HG03064 (cell line): ENCODE data around the gene ADPRH.
"Not testable (repeated sequence)": the region's sequence is repeated elsewhere in the genome, so short reads cannot be mapped to it uniquely, and the experiment has no call there.

Source experiments
- ATAC-seq: cut with Tn5 transposase; IDR thresholded peaks from one replicate; pipeline ENCODE4 v1.9.1; 2021; ENCODE audit warnings: low read depth; ENCODE audit not compliant: unreplicated experiment

ADPRH gene

DNA sequence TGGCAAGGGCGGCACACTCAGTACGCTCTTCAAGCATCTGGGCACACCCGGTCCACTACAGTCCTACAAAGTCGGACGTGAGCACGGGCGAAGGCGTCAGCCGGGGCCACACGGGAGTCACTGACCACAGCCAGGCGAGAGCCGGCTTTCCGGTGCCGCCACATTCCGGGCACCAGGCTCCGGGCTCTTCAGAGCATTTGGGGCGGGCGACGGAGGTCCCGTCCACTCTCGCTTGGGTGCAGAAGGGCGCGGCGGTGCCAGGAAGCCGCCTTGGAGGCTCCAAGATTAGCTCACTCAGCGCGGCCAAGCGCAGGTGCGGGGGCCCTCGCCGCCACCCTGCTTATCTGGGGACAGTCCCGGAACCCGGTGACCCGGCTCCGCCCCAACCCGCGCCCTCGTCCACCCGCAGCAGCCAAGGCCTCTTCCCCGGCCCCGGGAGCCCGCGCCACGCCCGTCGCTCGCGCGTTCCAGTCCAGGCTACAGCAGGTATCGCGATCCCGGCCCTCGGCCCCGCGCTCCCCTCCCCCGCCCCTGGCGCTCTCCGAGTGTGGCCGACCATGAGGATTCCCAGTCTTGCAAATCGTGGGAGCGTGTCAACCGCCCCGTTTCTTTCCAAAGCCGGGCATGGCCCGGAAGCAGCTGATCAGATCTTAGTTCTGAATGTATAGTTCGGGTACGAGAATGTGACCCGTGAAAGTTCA lies at the start of gene ADPRH:
Gene ADPRH (plus strand): TSS at position 127 of the 701 bp plus-strand sequence. CDS start 2,678 bp downstream, outside the sequence.
- ATAC-seq, result peak; percentile 67

DNA sequence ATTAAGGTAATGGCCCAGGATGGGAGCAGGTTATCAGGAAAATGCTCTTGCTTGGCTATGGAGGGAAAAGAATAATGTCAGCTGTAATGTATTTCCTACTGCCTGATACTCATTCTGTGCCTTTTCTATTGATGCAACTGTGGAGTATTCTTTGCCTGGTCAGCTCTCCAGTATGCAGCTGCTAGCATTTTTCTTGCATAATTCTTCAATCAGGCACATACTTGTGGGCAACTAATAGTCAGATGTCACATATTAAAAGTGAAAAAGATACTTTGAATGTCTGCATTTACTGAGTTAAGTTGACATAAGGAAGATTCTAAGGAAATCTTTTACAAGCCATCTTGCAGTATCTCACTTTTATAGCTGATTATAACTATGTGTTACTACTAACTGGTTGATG lies 49.4 kb upstream of the ADPRH start:
- ATAC-seq, result no peak

DNA sequence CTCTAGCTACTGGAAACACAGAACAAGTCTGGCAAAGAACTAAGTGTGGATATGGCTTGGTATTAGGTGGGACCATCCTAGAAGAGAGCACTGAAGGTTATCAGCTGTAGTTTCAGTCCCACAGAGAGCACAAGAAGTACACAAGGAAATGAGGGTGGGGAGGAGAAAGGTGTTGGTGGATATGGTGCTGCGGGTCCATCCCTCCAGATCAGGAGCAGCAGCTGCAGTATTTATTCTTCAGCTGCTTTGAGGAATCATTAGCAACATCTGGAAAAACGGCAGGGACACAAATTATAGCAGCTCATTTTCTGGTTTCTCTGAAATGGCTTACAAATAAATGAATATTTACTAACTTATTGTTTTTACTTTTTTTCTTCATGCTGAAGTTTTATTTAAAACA lies 48.8 kb upstream of the ADPRH start:
- ATAC-seq, result no peak

DNA sequence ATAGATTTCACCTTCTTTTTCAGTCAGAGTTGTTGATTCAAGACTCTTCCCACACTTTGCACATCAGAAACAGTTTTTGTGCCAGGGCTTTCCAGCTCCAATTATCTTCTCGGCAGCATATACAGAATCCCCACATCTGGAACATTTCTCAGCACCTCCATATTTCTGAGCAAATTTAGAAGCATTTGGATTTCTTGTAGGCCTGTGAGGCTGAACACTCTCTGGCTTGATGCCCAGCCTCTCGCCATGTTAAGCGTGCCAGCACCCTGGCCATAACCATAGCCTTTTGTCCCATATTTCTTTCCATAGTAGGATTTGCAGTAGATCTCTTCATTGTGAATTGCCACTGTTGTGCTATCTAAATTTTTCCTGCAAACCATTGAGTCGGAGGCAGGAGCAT lies 48.1 kb upstream of the ADPRH start:
- no peak for ATAC-seq

DNA sequence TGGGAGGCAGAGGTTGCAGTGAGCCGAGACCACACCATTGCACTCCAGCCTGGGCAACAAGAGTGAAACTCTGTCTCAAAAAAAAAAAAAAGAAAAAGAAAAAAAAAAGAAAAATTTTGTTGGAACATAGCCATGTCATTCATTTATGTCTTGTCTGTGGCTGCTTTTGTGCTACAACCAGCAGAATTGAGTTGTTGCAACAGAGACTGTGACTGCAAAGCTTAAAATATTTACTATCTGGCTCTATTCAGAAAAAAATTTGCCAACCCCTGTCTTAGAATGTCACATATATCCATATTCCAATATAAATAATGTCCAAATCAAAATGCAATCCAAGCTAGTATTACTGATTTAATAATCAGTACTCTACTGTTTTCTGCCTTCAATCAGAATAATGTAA lies 45.0 kb upstream of the ADPRH start:
- ATAC-seq, result no peak

DNA sequence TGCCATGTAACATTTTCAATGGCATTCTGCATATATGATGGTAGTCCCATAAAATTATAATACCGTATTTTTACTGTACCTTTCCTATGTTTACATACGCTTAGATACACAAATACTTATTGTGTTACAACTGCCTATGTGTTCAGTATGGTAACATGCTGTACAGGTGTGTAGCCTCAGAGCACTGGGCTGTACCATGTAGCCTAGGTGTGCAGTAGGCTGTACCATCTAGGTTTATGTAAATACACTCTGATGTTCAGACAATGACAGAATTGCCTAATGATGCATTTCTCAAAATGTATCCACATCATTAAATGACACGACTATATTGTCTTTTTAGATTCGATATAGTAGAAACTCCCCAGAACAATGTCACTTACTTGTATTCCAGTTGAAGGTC lies 42.5 kb upstream of the ADPRH start:
- ATAC-seq, result no peak

DNA sequence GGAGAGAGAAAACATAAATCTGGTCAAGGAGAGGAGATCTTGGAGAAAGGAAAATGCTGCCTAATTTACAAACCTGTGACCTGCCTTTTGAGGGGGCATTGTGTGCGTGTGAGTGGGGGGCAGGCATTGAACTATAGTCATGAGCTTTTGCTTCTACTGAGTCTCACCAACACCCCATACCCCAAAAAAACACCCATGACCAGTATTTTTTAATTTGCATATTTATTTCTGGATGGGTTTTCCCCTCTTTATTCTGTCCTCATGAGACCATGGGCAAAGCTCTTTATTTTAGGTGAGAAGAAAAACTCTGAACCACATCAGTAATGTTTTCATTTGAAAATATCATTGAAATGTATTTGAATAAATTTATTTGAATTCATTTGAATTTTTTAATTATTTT lies 40.5 kb upstream of the ADPRH start:
- no peak for ATAC-seq

DNA sequence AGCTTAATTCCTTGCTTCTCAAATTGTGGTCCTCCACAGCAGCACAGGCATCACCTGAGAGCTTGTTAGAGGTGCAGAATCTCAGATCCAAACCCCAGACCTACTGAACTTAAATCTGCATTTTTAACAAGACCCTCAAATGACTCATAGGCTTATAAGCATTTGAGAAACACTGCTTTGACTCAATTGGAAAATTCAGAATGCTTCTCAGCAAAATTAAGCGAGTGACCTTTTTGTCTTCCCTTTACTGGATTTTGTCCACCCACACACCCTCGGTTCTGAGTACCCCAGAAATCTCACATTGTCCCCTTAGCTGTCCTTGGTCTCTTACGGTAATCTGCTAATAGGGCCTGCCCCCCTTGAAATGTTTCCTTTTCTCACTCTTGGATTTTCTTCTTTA lies 37.7 kb upstream of the ADPRH start:
- no peak for ATAC-seq

DNA sequence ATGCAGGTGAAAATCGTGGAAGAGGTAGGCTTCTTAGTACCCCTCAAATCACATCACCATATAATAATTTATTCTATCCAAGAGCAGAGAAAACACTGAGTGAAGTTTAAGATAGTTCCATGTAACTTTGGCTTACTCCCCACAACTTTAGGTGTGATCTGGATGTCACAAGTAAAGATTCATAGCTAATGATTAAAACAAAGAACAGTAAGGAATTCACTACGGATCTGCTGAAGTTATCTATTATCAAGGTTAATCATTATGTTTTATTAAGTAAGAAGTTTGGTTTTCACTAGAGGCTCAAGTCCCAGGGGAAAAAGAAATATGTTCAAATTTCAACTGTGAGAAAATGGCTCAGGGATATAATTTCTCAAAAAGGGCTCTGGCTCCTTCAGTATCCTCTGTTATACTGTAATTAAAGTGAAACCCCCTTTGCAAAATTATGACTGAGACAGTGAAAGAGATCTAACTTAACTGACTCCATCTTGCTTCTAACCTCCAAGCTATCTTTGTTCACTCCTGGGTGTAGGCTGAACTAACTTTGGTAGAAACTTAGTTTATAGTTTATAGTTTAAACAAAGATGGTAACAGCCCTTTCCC lies 37.0 kb upstream of the ADPRH start:
- ATAC-seq, result no peak

DNA sequence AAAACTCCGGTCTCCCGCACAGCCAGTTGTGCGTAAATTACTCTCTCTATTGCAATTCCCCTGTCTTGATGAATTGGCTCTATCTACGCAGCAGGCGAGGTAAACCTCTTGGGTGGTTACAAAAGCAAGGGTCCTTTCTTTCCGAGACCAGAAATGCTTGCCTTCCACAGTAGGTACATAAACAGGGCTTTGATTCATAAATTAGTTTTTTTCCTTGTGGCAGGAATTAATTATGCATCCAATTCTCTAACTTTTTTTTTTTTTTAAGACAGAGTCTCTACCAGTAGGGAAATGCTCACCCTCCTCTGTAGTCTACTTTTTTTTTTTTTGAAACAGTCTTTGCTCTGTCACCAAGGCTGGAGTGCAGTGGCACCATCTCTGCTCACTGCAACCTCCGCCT lies 36.1 kb upstream of the ADPRH start:
- ATAC-seq, result no peak

DNA sequence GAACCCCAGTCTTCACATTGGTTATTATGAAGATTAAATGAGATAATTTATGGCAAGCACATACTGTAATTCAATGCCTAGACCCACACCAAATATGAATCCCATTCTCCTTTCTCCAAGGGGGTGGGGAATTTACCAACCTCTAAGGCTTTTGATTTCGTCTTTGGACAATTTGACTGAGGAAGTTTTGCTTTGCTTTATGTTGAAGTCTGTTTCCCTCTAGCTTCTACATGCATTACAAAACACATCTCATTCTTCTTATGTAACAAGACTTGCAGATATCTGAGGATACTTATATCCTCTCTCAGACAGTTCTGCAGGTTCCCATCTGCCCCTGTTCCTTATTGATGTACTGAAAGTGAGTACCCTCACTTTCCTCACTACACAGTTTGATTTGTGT lies 32.1 kb upstream of the ADPRH start:
- ATAC-seq, result no peak

DNA sequence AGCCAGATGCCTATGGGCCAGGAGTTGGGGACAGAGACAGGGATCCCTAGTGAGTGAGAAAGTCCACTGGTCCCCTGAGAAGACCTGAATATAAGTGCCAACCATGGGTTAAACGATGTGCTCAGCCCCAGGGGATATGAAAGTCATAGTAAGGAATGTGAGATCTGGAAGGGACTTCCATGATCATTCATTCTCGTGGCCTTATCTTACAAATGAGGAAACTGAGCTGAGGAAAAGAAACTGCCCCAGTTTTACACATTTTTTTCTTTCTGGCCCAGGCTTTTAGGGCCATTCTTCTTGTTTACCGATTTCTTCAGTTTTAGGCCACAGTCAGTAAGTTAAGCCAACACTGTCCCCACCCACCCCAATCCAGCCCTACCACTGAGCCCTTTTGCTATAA lies 31.0 kb upstream of the ADPRH start:
- ATAC-seq, result no peak

DNA sequence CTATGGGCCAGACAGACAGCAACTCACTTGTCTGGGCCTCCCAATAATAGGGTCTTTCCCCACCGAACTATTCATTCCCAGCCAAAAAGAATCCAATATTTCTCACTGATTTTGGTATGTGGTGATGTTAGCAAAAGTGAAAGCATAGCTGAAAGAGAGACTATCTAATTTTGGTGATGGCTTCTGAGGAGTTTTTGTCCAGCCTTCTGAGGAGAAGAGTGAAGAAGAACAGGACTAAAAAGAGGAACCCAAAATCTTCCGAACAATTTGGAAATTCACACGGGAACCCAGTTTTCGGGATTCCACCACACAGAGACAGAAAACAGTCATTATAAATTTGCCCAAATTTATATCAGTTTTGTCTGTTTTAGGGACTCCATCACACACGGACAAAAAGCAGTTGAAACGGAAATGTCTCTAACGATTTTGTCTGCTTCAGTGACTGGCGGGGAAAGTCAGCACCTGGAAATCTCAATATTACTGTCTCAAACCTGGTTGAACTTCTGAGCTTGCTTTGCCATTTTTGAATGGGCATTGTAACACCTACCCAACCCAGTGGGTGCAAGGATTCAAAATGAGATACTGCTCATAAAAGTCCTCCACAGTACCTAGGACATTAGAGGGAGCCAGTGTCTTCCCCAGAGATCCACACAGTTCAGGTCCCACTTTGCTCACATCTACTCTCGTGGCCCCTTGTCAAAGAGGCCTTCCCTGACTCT lies 28.9 kb upstream of the ADPRH start:
- ATAC-seq, result peak; percentile 45

DNA sequence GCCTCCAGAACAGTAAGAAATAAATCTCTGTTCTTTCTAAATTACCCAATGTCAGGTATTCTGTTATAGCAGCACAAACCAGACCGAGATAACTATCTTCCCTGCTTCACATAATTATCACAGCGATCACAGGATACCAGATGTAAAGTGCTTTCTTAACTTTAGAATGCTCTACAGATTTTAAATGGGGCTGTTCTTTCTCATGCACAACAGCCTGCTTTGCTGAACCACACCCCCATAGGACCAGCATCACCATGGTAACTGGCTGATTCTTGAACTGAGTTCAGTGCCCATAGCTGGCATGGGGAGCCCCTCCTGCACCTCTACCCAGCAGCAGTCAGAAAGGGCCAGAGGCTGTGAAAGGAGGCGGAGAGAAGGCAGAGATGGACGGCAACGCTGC lies 27.7 kb upstream of the ADPRH start:
- ATAC-seq, result no peak

DNA sequence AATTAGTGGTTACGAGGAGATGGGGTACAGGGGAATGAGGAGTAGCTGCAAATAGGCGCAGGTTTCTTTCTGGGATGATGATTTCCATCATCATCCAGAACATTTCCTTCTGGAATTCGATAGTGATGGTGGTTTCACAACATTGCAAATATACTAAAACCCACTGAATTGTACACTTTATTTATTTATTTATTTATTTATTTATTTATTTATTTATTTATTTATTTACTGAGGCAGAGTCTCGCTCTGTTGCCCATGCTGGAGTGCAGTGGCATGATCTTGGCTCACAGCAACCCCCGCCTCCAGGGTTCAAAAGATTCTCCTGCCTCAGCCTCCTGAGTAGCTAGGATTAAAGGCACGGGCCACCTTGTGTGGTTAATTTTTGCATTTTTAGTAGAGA lies 26.4 kb upstream of the ADPRH start:
- ATAC-seq, result not testable (repeated sequence)

DNA sequence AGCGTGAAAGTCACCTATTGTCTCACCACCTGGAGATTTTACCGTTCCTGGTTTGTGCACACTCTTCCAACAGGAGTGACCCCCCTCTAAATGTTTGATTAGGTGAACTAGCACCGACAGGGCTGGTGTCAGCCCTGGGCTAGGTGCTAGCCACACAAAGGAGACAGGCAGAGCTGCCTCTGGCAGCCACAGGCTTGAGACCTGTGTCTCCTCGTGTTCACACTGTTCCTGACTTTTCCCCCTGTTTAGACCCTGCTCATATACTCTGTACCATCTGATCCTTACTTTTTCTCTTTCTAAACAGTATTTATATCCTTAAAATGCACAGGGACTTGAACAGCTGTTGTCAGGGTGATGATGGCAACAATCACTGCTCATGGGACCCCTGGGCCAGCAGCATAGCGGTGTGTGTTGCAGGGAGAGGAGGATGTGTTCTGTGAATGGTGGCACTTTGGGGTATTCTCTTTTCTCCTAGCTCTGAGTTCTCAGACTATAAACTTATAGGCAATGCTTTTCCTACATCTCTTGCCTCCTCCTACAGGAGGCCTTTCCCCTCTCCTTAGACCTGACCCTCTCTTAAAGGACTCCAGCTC lies 25.4 kb upstream of the ADPRH start:
- ATAC-seq, result no peak

DNA sequence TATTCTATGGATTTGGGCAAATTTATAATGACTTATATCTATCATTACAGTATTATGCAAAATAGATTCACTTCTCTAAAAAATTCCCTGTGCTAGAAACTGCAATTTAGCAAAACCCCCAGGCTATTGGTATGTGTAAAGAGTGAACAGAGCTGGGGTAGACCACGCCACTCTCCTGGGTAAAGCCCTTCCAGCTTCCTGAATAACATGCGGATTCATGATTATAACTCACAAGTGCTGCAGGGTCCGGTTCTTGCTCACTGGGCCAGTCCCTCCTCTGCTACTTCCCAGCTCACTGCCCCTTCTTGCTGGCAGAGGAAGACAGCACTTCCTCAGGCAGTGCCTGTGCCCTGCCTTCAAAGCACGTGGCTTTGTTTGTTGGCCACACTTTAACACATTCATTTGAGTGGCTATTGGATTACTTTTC lies 24.0 kb upstream of the ADPRH start:
- no peak for ATAC-seq

DNA sequence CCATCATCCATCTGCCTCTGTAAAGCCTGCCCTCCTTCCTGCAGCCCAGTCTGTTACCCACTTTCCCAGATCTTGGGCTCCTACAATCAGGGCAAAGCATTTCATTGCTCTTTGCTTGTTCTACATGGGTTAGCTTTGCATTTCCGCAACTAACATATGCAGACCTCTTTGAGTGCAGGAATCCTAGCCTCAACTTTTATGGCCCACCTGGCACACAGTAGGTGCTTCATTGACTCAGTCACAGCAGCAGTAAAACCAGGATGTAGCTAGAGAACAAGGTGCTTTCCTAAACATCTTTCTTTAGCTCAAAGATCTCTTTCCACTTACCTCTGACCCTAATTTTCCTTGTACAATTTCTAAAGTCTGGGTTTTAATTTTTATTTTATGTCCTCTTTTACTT lies 23.4 kb upstream of the ADPRH start:
- ATAC-seq, result no peak

DNA sequence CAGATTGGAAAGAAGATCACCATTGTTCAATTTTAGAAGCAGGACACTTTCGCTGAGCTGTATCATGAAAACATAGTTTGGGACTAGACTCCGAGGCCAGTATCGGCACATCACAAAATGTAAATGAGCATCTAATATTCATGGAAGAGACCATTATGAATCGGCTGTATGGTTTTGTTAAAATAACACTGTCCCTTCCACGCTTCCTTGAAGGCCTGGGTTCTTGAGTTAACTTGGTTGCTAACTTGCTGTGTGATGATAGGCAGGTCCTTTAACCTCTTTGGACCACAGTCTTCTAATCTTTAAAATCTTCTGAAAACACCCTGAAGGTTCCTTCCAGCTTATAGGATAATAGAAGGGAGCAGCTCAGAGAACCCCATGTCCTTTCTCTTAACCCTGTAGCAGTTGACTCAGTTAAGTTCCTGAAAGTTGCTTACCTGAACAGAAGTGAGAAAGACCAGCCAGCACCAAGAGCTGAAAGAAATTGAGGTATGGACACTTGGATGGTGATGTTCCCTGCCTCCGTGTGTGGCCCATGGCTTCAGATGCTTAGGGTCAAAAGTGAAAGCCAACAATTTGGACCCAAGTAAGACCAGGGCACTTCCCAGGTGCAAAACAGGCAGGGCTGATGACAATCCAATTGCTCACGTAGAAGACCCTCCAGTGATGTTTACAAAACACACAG lies 22.0 kb upstream of the ADPRH start:
- ATAC-seq, result no peak

DNA sequence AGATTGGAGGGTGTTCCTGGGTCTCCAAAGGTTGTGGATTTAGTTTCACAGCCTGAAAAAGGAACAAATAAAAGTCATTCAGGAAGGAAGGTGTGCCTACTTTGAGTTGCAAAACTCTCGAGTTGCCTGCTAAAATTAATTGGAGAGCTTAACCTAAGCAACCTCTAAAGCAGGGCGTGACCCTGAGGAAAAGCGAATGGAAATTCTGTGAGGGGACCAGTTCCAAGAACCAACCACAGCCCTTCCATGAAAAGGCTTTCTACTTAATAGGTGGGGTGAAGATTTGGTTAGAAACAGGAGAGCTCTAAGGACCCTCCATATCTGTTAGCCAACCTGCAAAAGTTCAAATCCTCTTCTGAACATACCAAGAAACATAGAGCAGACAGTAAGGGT lies 21.4 kb upstream of the ADPRH start:
- ATAC-seq, result no peak
